Neural cell (in vitro differentiated cells): ENCODE data around the gene EFTUD2. TPM values are rescaled to one million over a fixed set of nuclear protein-coding genes. Genes with fewer than 3 reads are reported as not detected.

Source experiments
- H2AFZ ChIP-seq: fragments of 200-600, 300-800 bp; sonication (generic), shearing (Covaris generic); 2 replicates; pipeline ENCODE4 v1.6.0; 2014; ENCODE audit warnings: low read depth, mild to moderate bottlenecking, antibody characterized with exemption, low read length, moderate library complexity
- H3F3A ChIP-seq: fragments of 200-600 bp; shearing (Covaris generic); 2 replicates; pipeline ENCODE4 v1.6.1; 2016; ENCODE audit warnings: mild to moderate bottlenecking, moderate library complexity, mixed read lengths, antibody characterized with exemption, low read length; ENCODE audit not compliant: insufficient read depth, poor library complexity, severe bottlenecking
- H3K27ac ChIP-seq: fragments of 200-600, 300-800 bp; sonication (generic), shearing (Covaris generic); 2 replicates; pipeline ENCODE4 v1.5.1; 2014; ENCODE audit warnings: mild to moderate bottlenecking, low read length, moderate library complexity
- H3K27me3 ChIP-seq: fragments of 300-800, 200-600 bp; sonication (generic), shearing (Covaris generic); 2 replicates; pipeline ENCODE4 v1.6.0; 2014; ENCODE audit warnings: mild to moderate bottlenecking, low read depth, low read length, moderate library complexity; ENCODE audit not compliant: insufficient read depth
- H3K36me3 ChIP-seq: fragments of 300-800, 200-600 bp; sonication (generic), shearing (Covaris generic); 2 replicates; pipeline ENCODE4 v1.5.1; 2014; ENCODE audit warnings: mild to moderate bottlenecking, antibody characterized with exemption, low read length, moderate library complexity; ENCODE audit not compliant: insufficient read depth
- H3K4me2 ChIP-seq: fragments of 300-800, 200-600 bp; sonication (generic), shearing (Covaris generic); 2 replicates; pipeline ENCODE4 v1.6.0; 2014; ENCODE audit warnings: mild to moderate bottlenecking, low read length
- H3K4me3 ChIP-seq: fragments of 300-800, 200-600 bp; sonication (generic), shearing (Covaris generic); 2 replicates; pipeline ENCODE4 v1.5.1; 2014; ENCODE audit warnings: mild to moderate bottlenecking, low read length, moderate library complexity
- H3K79me2 ChIP-seq: fragments of 200-600 bp; shearing (Covaris generic); replicated peaks from 2 replicates; pipeline ENCODE4 v1.6.0; 2014; ENCODE audit warnings: mild to moderate bottlenecking, low read length, moderate library complexity; ENCODE audit not compliant: insufficient read depth
- H3K9ac ChIP-seq: fragments of 300-800, 200-600 bp; sonication (generic), shearing (Covaris generic); 2 replicates; pipeline ENCODE4 v1.6.1; 2016; ENCODE audit warnings: mild to moderate bottlenecking, low read length, mixed read lengths
- H3K9me2 ChIP-seq: fragments of 200-600 bp; shearing (Covaris generic); 2 replicates; pipeline ENCODE4 v1.6.1; 2016; ENCODE audit warnings: mild to moderate bottlenecking, low read length, mixed read lengths; ENCODE audit not compliant: insufficient read depth
- H3K9me3 ChIP-seq: fragments of 200-600, 300-800 bp; sonication (generic), shearing (Covaris generic); 2 replicates; pipeline ENCODE4 v1.6.1; 2016; ENCODE audit warnings: mild to moderate bottlenecking, mixed run types, low read length, moderate library complexity, mixed read lengths
- H4K20me1 ChIP-seq: fragments of 200-600 bp; shearing (Covaris generic); 2 replicates; pipeline ENCODE4 v1.6.1; 2016; ENCODE audit warnings: mild to moderate bottlenecking, mixed run types; ENCODE audit not compliant: insufficient read depth
- CTCF ChIP-seq: fragments of 450-650 bp; IDR thresholded peaks from 2 replicates; pipeline ENCODE4 v1.5.1; 2014; ENCODE audit warnings: antibody characterized with exemption, mild to moderate bottlenecking, moderate library complexity; ENCODE audit not compliant: poor library complexity, severe bottlenecking
- EP300 ChIP-seq: fragments of 450-650 bp; conservative IDR thresholded peaks from 2 replicates; pipeline ENCODE4 v1.6.1; 2014; ENCODE audit warnings: antibody characterized with exemption, mild to moderate bottlenecking, moderate library complexity; ENCODE audit not compliant: poor library complexity, severe bottlenecking
- EZH2 ChIP-seq: fragments of 200-600, 300-800 bp; shearing (Covaris generic), sonication (generic); IDR thresholded peaks from 2 replicates; pipeline ENCODE4 v1.6.1; 2014; ENCODE audit warnings: antibody characterized with exemption, low read length, borderline replicate concordance, mild to moderate bottlenecking; ENCODE audit not compliant: insufficient read depth, poor library complexity, severe bottlenecking
- RAD21 ChIP-seq: fragments of 450-650 bp; conservative IDR thresholded peaks from 2 replicates; pipeline ENCODE4 v1.6.1; 2014; ENCODE audit warnings: antibody characterized with exemption, mild to moderate bottlenecking, moderate library complexity
- TAF1 ChIP-seq: IDR thresholded peaks from 2 replicates; pipeline ENCODE4 v1.6.1; 2012; ENCODE audit warnings: low read depth
- polyA plus RNA-seq: library from polyadenylated mRNA; depleted of rRNA; stranded (reverse); fragments of >200 nt; gene quantifications from 2 replicates; pipeline ENCODE4 v1.2.3, GENCODE V29; 2014
- TF ChIP-seq, protein P1 (sequence below): IDR thresholded peaks from 2 replicates; pipeline ENCODE4 v1.6.1; 2012; ENCODE audit warnings: borderline replicate concordance

The EFTUD2 gene
- polyA plus RNA-seq, 1 donor from 2014 or later, result 69.4 TPM

GRCh38 chr17:44927696-44928095 lies 28.5 kb upstream of the EFTUD2 start:
- Histone ChIP-seq H4K20me1 (no peaks in the 10 kb centered on the region), H3K79me2 (no peaks in the 10 kb centered on the region), H3K9ac (no peak overlapping the region), H3K4me3 (no peak overlapping the region), H3K9me2 (no peaks in the 10 kb centered on the region), H3K4me2 (no peak overlapping the region), H3K9me3 (no peaks in the 10 kb centered on the region), H3K27ac (no peak overlapping the region), H3K36me3 (no peaks in the 10 kb centered on the region), H3K27me3 (no peaks in the 10 kb centered on the region), H2AFZ (no peak overlapping the region), H3F3A (no peaks in the 10 kb centered on the region)
- TF ChIP-seq CTCF (no peak), EP300 (no peak), RAD21 (no peak)
- TF ChIP-seq, protein P1, sequence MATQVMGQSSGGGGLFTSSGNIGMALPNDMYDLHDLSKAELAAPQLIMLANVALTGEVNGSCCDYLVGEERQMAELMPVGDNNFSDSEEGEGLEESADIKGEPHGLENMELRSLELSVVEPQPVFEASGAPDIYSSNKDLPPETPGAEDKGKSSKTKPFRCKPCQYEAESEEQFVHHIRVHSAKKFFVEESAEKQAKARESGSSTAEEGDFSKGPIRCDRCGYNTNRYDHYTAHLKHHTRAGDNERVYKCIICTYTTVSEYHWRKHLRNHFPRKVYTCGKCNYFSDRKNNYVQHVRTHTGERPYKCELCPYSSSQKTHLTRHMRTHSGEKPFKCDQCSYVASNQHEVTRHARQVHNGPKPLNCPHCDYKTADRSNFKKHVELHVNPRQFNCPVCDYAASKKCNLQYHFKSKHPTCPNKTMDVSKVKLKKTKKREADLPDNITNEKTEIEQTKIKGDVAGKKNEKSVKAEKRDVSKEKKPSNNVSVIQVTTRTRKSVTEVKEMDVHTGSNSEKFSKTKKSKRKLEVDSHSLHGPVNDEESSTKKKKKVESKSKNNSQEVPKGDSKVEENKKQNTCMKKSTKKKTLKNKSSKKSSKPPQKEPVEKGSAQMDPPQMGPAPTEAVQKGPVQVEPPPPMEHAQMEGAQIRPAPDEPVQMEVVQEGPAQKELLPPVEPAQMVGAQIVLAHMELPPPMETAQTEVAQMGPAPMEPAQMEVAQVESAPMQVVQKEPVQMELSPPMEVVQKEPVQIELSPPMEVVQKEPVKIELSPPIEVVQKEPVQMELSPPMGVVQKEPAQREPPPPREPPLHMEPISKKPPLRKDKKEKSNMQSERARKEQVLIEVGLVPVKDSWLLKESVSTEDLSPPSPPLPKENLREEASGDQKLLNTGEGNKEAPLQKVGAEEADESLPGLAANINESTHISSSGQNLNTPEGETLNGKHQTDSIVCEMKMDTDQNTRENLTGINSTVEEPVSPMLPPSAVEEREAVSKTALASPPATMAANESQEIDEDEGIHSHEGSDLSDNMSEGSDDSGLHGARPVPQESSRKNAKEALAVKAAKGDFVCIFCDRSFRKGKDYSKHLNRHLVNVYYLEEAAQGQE, result no peak

DNA sequence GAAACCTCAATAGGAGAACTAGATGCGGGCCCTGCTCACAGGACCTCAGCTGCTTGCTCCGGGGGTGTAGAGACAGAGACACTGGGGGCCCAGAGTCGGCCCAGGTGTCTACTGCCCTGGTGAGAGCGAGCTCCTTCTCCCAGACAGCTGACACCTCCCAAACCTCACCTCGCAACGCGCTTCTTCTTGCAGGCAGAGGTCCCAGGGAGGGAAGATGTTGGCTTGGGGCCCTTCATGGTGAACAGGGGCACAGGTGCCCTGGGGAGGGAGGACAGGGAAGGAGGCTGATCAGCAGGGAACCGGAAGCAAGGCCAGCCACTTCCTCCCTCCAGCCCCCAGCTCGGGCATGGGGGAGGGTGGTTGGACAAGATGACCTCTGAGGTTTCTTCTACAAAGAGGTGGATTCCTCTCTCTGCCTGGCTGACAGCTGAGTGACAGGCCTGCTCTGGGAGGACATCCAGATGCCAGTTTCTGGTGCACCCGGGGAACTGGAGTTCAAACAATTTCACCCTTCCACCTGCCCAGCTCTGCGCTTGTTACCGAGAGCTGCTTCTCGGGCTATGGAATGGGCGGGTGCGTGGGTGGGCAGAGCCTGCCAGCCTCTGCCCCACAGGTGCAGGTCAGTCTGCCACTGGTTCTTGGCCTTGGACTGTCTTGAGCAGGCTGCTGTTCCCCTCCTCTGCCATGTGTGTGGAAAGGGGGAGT lies 27.7 kb upstream of the EFTUD2 start:
- TF ChIP-seq, protein P1, result no peak
- TF ChIP-seq TAF1 (no peak), EP300 (no peak), EZH2 (no peak), RAD21 (no peak), CTCF (no peak)
- Histone ChIP-seq H3K9me3 (no peaks in the 10 kb centered on the region), H3K4me2 (no peak overlapping the region), H3K9me2 (no peaks in the 10 kb centered on the region), H3K4me3 (no peak overlapping the region), H2AFZ (no peak overlapping the region), H3F3A (no peaks in the 10 kb centered on the region), H3K79me2 (no peaks in the 10 kb centered on the region), H3K27ac (no peak overlapping the region), H3K36me3 (no peaks in the 10 kb centered on the region), H4K20me1 (no peaks in the 10 kb centered on the region), H3K27me3 (no peaks in the 10 kb centered on the region), H3K9ac (no peak overlapping the region)
